ENCODE measurements around the gene USP51. TPM values are rescaled to one million over a fixed set of nuclear protein-coding genes. Genes with fewer than 3 reads are reported as not detected.
"Not testable (repeated sequence)": the region's sequence is repeated elsewhere in the genome, so short reads cannot be mapped to it uniquely, and the experiment has no call there.

The USP51 gene
- total RNA-seq, 1 donor from 2014 or later: 2.2 TPM

GRCh38 chrX:55480390-55481062 lies 9.1 kb downstream of the USP51 start:
- no peak for TF ChIP-seq EZH2 (IDR thresholded peaks at IDR 0.05; ENCODE audit: insufficient read depth, low read length)
- TF ChIP-seq CTCF (IDR thresholded peaks at IDR 0.05; ENCODE audit: insufficient read depth, low read depth, low read length): no peak
- no peaks in the 10 kb centered on the region for H4K20me1 ChIP-seq (ENCODE audit: insufficient read depth, low read length)
- H3K27me3 Mint-ChIP-seq (ENCODE audit: low read depth, unreplicated experiment): no peaks in the 10 kb centered on the region
- H3K36me3 ChIP-seq (ENCODE audit: insufficient read depth, low read length): no peaks in the 10 kb centered on the region
- H3K27ac ChIP-seq (ENCODE audit: low read depth, low read length): no peak overlapping the region
- H2AFZ ChIP-seq (ENCODE audit: low read depth, low read length): no peak overlapping the region
- H3K9me3 Mint-ChIP-seq (ENCODE audit: unreplicated experiment): no peaks in the 10 kb centered on the region
- no peaks in the 10 kb centered on the region for H3K4me1 ChIP-seq (ENCODE audit: insufficient read depth, low read length)
- no peaks in the 10 kb centered on the region for H3K9me3 ChIP-seq (ENCODE audit: insufficient read depth, low read depth, low read length)
- H3K9ac ChIP-seq (ENCODE audit: low read length): no peak overlapping the region
- H3K27me3 ChIP-seq (ENCODE audit: insufficient read depth, low read length): no peaks in the 10 kb centered on the region
- no peak for DNase-seq (ENCODE audit: low read depth)
- no peak overlapping the region for H3K27ac Mint-ChIP-seq (ENCODE audit: unreplicated experiment)
- H3K79me2 ChIP-seq (ENCODE audit: insufficient read depth, low read length): no peaks in the 10 kb centered on the region
- FAIRE-seq: no peak
- no peak overlapping the region for H3K4me3 ChIP-seq (ENCODE audit: insufficient read depth, low read depth, low read length)
- no peaks in the 10 kb centered on the region for H3K36me3 Mint-ChIP-seq (ENCODE audit: low read depth, unreplicated experiment)
- no peak overlapping the region for H3K4me3 Mint-ChIP-seq (ENCODE audit: unreplicated experiment)
- H3K4me2 ChIP-seq (ENCODE audit: low read length): no peak overlapping the region
- H3K4me1 Mint-ChIP-seq (ENCODE audit: low read depth, unreplicated experiment): no peaks in the 10 kb centered on the region

GRCh38 chrX:55479956-55480355 lies 9.7 kb downstream of the USP51 start:
- H3K4me3 ChIP-seq (ENCODE audit: insufficient read depth, low read depth, low read length); H3K27me3 Mint-ChIP-seq (ENCODE audit: low read depth, unreplicated experiment); H3K9ac ChIP-seq (ENCODE audit: low read length); H3K27me3 ChIP-seq (ENCODE audit: insufficient read depth, low read length); H3K36me3 ChIP-seq (ENCODE audit: insufficient read depth, low read length); FAIRE-seq; H4K20me1 ChIP-seq (ENCODE audit: insufficient read depth, low read length); H3K79me2 ChIP-seq (ENCODE audit: insufficient read depth, low read length); H3K27ac ChIP-seq (ENCODE audit: low read depth, low read length); H3K4me3 Mint-ChIP-seq (ENCODE audit: unreplicated experiment); H3K36me3 Mint-ChIP-seq (ENCODE audit: low read depth, unreplicated experiment); H3K4me1 Mint-ChIP-seq (ENCODE audit: low read depth, unreplicated experiment); DNase-seq (ENCODE audit: low read depth); H2AFZ ChIP-seq (ENCODE audit: low read depth, low read length); H3K4me1 ChIP-seq (ENCODE audit: insufficient read depth, low read length); H3K9me3 ChIP-seq (ENCODE audit: insufficient read depth, low read depth, low read length); H3K27ac Mint-ChIP-seq (ENCODE audit: unreplicated experiment); H3K4me2 ChIP-seq (ENCODE audit: low read length); H3K9me3 Mint-ChIP-seq (ENCODE audit: unreplicated experiment): not testable (repeated sequence)

GRCh38 chrX:55465791-55466190 lies 23.9 kb downstream of the USP51 start:
- H2AFZ ChIP-seq (ENCODE audit: low read depth, low read length); H3K4me3 ChIP-seq (ENCODE audit: insufficient read depth, low read depth, low read length); H3K27me3 ChIP-seq (ENCODE audit: insufficient read depth, low read length); H3K27me3 Mint-ChIP-seq (ENCODE audit: low read depth, unreplicated experiment); H3K9me3 ChIP-seq (ENCODE audit: insufficient read depth, low read depth, low read length); H3K27ac Mint-ChIP-seq (ENCODE audit: unreplicated experiment); H3K27ac ChIP-seq (ENCODE audit: low read depth, low read length); H3K36me3 ChIP-seq (ENCODE audit: insufficient read depth, low read length); H3K9me3 Mint-ChIP-seq (ENCODE audit: unreplicated experiment); H3K79me2 ChIP-seq (ENCODE audit: insufficient read depth, low read length); DNase-seq (ENCODE audit: low read depth); H3K9ac ChIP-seq (ENCODE audit: low read length); H3K4me2 ChIP-seq (ENCODE audit: low read length); H3K36me3 Mint-ChIP-seq (ENCODE audit: low read depth, unreplicated experiment); H3K4me3 Mint-ChIP-seq (ENCODE audit: unreplicated experiment); H4K20me1 ChIP-seq (ENCODE audit: insufficient read depth, low read length); H3K4me1 ChIP-seq (ENCODE audit: insufficient read depth, low read length); FAIRE-seq; H3K4me1 Mint-ChIP-seq (ENCODE audit: low read depth, unreplicated experiment): not testable (repeated sequence)

GRCh38 chrX:55465108-55465507 lies 24.5 kb downstream of the USP51 start:
- not testable (repeated sequence) for H3K27me3 ChIP-seq (ENCODE audit: insufficient read depth, low read length); H3K27ac Mint-ChIP-seq (ENCODE audit: unreplicated experiment)
- FAIRE-seq: peak; percentile 92

GRCh38 chrX:55464050-55464449 lies 25.6 kb downstream of the USP51 start:
- not testable (repeated sequence) for H3K4me3 Mint-ChIP-seq (ENCODE audit: unreplicated experiment); H3K9me3 Mint-ChIP-seq (ENCODE audit: unreplicated experiment); DNase-seq (ENCODE audit: low read depth); H3K4me2 ChIP-seq (ENCODE audit: low read length); H3K9ac ChIP-seq (ENCODE audit: low read length); H2AFZ ChIP-seq (ENCODE audit: low read depth, low read length); H3K36me3 Mint-ChIP-seq (ENCODE audit: low read depth, unreplicated experiment); H3K36me3 ChIP-seq (ENCODE audit: insufficient read depth, low read length); H3K4me1 Mint-ChIP-seq (ENCODE audit: low read depth, unreplicated experiment); H3K27ac ChIP-seq (ENCODE audit: low read depth, low read length); H3K4me3 ChIP-seq (ENCODE audit: insufficient read depth, low read depth, low read length); H4K20me1 ChIP-seq (ENCODE audit: insufficient read depth, low read length); H3K27ac Mint-ChIP-seq (ENCODE audit: unreplicated experiment); H3K4me1 ChIP-seq (ENCODE audit: insufficient read depth, low read length); H3K27me3 Mint-ChIP-seq (ENCODE audit: low read depth, unreplicated experiment); H3K79me2 ChIP-seq (ENCODE audit: insufficient read depth, low read length); H3K27me3 ChIP-seq (ENCODE audit: insufficient read depth, low read length); H3K9me3 ChIP-seq (ENCODE audit: insufficient read depth, low read depth, low read length)
- FAIRE-seq: peak; percentile 64

More at GRCh38 chrX:55465108-55465507, 24.5 kb downstream of the USP51 start:
- not testable (repeated sequence) for DNase-seq (ENCODE audit: low read depth); H3K4me3 Mint-ChIP-seq (ENCODE audit: unreplicated experiment); H2AFZ ChIP-seq (ENCODE audit: low read depth, low read length); H3K4me3 ChIP-seq (ENCODE audit: insufficient read depth, low read depth, low read length); H3K79me2 ChIP-seq (ENCODE audit: insufficient read depth, low read length); H3K36me3 Mint-ChIP-seq (ENCODE audit: low read depth, unreplicated experiment); H3K4me1 Mint-ChIP-seq (ENCODE audit: low read depth, unreplicated experiment); H4K20me1 ChIP-seq (ENCODE audit: insufficient read depth, low read length); H3K36me3 ChIP-seq (ENCODE audit: insufficient read depth, low read length); H3K4me1 ChIP-seq (ENCODE audit: insufficient read depth, low read length); H3K4me2 ChIP-seq (ENCODE audit: low read length); H3K9me3 Mint-ChIP-seq (ENCODE audit: unreplicated experiment); H3K27ac ChIP-seq (ENCODE audit: low read depth, low read length); H3K9me3 ChIP-seq (ENCODE audit: insufficient read depth, low read depth, low read length); H3K27me3 Mint-ChIP-seq (ENCODE audit: low read depth, unreplicated experiment); H3K9ac ChIP-seq (ENCODE audit: low read length)
